ENCODE data around the gene DENND1A.

DENND1A gene

DNA sequence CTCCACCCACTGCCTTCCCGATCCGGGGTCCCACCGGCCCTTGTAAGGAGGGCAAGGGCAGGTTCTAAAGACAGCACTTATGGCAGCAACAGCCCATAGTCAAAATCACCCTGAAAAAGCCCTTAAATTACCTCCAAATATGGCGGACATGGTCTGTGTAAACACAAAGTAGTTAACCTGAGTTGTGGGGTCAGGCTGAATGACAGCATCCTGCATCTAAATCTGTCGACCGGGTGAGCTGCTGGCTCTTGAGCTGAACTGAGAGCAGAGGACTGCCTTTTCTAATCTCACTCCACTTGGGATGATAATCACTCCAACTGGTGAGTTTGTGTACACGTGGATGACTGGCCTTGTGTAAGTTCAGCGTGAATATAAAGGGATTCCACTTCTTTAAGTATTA is 249.6 kb downstream of the DENND1A start:
- no peak for DNase-seq

DNA sequence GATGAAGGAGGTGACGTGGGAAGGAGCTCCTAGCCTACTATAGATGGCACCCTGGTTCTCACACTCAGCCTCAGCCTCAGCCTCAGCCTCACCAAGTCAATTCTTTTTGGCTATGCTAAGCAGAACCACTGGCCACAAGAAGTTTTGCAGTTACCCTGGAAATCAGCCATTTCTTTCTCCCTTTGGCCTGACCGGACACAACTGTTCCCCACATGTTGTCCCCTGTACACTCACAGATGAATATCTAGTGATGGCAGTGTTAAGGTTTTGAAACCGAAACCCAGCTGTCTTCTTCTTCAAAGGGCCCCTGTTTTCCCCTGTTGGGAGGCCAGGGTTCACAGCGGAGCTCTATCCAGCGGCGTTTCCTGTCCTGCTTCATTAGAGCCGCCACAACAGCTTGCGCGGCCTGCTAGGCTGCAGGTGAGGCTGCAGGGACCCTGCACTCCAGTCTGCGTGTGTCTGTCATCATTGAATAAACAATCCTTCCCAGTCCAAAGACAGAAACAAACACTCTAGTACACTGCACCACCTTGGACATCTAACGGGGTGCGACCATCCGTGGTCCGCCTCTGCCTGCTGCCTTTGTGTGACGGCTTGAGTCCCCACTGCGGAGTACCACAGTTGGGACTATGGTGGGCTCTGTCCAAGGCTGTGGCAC is 250.5 kb downstream of the DENND1A start:
- no peak for DNase-seq

DNA sequence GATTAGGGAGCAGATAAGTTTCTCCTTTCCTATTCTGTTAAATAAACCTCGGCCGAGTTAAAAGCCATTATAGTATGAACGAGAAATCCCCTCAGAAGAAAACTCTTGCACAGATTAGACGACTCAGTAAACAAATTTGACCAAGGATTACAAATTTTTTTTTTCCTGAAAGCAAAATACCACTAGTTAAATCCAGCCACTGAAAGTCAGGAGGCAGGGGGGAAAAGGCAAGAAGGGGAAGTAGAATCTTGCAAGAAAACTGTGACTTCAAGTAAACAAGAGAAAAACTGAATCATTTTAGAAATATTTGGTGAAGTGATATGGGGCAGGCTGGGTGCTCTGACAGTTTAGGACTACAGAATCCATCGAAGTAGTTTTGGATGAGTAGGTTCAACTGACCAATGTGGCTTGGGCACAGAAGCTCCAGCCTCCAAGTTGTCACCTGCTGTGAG is 251.0 kb downstream of the DENND1A start:
- no peak for DNase-seq

DNA sequence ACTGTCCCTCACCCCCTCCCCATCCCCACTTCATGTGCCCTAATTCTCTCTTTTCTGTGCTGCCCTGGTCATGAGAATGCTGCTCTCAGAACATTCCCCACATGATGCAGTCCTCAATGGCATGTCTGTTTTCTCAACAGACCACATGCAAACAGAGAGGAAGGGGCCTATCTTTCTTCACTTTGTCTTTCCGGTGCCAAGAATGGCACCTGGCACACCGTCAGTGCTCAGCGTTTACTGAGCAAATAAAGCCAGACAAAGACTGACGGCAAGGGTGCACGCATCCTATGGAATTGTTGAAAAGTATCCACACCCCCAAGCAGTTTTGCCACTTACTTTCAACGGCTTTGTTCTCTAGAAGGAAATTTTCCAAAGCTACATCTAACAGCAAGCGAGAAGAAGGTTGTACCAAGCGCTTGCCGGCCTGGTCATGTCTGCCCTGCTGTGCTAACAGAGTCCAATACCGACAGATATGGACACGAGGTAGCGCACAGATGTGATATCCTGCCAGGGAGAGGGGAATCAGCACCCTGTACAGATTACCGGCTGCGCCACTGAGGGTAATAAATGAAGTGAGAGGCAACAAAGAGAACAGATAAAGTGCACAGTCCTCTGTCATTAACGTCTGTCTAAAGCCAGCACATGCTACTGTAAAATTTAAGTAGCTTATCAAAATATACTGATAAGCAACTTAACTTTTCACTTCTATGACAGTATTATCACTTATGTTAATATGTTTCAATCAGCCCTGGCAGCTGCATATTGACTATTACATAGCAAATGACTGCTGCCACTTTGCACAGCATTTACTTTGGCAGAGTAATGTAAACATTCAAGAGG is 251.7 kb downstream of the DENND1A start:
- DNase-seq, result no peak

DNA sequence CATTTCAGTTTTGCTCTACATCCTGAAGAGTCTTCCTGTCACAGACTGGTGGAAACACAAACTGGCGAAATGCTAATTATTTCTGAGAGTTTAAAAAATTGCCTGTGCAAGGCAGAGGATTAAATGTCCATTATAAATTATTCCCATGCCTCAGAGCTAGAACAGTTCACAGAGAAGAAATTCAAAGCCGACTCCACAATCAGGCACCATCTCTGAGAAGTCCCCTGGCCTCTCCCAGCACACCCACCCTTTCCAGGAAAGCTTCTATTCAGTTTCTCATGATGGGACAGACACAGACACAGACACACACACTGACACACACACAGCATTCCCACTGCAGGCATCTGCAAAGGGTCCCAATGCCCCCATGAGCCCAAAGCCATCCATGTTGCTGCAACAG is 253.1 kb downstream of the DENND1A start:
- no peak for DNase-seq

DNA sequence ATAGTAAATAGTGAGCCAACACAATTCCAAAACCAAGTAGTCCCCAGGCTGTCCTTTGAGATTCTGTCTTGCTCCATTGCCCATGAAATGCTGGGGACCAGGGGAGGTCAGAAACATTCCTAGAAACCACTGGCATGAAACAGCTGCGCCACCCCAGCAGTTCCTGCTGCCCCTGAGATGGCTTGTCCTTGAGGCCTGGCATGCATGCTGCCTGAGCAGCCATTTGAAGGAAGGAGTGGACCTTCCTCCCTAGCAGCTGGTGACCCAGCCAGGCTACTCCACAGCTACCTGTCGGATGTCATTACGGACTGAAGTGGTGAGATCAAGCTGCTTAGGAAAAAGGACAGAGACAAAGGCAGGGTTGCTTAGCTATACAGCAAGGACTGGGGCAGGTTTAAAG is 260.6 kb downstream of the DENND1A start:
- no peak for DNase-seq

DNA sequence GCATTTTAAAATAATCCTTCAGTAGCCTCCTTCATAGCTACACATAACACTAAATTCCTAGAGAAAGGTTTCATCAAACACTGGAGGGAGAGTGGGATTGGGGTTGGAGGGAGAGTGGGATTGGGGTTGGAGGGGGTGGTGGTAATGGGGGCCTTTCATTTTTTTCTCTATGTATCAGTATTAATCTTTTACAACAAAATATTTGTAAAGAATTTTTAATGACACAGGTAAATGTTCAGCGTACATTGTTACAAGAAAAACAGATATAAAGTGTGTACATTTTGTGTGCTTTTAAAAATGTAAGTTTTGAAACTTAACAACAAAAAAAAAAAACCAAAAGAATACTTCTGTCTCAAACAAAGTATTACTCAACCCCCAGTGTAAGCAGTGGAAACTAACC is 266.4 kb downstream of the DENND1A start:
- no peak for DNase-seq

DNA sequence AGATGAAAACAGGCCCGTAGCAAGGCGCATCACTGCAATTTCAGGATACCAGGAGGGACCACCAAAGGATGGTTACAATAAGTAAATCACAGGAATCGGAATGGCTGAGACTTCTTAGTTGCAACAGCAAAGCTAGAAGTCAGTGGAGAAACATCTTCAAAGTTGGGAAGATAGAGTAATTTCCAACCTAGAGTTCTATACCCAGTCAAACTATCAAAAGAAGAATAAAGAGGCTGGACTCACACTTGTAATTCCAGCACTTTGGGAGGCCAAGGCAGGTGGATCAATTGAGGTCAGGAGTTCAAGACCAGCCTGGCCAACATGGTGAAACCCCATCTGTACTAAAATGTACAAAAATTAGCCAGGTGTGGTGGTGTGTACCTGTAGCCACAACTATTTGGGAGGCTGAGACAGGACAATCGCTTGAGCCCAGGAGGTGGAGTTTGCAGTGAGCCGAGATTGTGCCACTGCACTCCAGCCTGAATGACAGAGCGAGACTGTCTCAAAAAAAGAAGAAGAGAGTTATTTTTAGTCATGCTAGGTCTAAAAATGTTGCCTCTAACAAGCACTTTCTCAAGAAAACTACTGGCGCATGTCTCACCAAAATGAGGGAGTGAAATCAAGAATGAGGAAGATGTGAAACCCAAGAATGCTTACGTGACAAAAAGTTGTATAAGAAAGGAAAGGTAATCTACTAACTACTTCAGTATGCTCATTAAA is 267.7 kb downstream of the DENND1A start:
- no peak for DNase-seq

DNA sequence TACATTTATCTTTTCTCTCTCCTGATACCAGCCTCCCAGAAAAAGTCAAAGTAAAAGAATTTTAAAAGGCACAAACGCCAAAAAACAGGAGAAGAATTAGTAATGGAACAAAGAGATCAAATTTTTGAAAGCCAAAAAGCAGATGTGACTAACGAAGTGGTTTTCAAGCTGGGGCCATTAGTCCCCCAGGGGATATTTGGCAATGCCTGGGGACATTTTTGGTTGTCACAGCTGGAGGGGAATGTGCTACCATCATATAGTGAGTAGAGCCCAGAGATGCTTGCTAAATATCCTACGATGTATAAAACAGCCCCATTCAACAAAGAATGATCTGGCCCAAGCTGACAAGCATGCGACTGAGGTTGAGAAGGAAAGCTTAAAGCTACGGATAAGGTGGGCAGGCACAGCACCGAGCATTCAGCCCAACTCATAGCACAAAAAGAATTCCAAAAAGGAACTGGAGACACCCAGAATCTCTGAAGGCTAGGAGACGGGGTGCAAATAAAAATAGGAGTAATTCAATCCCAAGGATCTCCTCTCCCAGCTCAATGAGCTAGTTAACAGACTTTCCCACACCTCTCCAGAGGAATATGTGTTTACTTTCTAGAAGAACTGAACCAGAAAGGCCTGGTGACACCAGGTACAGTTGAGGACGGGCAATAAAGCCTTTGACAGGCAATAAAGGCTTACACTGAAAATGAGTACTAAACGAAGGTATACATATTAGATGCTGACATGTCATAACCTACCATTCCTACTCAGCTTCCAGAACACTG is 269.0 kb downstream of the DENND1A start:
- DNase-seq, result no peak

DNA sequence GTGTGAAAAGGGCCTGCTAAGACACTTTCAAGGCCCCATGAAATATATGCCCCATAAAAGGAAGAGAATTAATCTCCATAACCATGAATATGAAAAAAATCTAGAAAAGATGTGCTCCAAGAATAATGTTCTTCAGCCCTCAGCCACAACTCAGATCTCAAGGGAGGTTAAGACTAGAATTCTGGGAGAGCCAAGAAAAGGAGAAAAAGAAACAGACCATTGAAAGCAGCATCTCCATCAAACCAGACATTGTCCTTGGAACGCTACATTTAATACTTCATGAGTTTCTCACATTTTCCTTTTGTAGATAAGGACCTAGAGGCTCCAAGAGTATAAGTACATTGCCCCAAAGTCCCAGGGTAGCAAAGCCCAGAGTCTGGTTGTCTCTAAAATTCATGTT is 270.6 kb downstream of the DENND1A start:
- no peak for DNase-seq

DNA sequence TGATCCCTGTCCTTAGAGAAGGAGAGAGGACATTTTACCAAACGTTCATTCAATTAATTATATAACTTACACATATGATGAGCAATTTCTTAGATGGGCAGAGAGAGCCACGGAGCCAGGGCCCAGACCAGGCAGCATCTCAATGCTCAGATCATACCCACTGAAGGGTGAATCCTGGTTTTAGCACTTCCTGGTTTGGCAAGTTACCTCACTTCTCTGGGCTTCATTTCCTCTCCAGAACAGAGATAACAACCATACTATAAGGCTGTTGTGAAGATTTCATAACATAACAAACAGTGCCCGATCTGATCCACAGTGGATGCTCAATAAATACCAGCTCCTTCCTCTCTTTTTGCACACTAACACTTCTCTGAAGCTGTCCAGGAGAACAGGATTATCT is 271.1 kb downstream of the DENND1A start:
- DNase-seq, result no peak

DNA sequence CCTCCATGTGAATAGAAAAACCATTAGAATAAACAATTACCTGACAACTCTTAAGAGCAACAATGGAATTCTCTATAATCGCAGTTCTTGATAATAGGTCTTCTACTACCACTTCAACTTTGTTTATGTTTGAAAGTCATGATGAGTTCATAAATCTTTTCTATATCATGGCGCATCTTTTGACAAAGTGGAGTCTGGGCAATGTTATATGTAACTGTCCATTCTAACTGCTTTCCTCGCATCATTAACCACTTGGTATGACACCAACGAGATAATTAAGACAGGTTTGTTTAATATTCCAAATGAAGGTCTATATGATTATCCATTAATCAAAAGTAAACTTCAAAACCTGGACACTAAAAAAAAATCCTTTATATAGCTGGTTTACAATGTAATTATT is 272.0 kb downstream of the DENND1A start:
- no peak for DNase-seq

DNA sequence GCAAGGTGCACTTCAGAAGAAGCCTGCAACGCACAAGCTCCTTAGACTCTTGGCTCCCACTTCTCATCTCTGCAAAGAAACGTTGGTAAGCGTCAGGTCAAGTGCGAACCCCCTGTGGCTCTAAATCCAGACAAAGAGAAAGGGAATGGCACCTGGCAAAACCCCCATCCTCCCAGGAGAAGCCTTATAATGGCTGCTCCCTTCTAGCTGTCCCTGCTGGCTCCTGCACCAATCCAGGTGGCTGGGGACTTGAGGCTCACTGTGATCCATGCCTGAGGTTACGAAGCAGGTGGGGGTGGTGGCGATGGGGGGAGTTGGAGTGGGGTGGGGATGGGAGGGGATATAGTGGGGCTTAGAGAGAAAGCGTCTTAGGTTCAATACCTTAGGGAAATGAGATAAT is 272.8 kb downstream of the DENND1A start:
- no peak for DNase-seq

DNA sequence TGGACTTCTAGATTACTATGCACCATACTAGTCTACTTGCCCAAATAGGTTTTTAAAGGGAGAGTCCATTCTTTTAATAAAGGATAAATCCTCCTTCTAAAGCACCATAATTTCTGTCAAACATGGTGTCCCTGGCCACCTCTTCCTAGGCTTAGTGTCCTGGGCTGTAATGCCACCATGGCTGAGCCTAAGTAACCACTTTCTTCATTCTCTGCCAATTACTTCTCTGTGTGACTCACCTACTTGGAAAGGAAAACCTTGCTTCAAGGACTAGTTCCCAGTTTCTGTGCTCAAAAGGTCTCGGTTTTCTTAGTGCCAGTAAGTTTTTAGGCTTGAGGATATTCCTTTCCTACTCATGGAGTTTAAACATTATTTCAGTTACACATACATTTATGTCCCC is 273.4 kb downstream of the DENND1A start:
- DNase-seq, result no peak

DNA sequence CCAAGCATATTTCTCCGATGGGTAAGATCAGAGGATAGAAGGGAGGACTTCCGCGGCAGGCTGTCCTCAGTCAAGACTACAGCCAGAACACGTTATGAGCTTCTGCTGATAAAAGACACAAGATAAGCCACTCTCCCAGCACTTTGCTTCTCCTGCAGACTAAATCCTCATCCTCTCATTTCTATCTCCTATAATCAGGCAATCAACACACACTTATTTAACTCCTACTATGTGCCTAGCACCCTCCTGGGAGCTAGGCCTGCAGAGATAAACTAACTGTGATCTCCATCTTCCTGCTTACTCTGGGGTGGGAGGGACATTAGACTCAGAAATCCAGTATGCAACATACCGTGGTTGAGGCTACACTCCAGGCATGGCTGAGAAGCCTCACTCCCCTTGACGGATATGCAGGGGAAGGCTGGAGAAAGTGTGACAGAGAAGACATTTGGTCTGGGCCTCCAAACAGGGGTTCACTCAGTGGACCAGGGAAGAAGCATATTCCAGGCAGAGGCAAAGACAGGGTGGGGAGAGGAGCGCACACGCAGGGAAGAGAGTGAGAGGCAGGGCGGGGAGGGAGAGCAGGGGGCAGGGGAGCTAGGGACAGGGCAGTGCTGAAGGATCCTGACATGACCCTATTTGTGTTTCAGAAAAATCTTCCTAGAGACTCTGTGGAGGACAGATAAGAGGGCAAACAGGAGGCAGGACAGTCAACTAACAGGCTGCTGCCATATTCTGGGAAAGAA is 274.1 kb downstream of the DENND1A start:
- no peak for DNase-seq

DNA sequence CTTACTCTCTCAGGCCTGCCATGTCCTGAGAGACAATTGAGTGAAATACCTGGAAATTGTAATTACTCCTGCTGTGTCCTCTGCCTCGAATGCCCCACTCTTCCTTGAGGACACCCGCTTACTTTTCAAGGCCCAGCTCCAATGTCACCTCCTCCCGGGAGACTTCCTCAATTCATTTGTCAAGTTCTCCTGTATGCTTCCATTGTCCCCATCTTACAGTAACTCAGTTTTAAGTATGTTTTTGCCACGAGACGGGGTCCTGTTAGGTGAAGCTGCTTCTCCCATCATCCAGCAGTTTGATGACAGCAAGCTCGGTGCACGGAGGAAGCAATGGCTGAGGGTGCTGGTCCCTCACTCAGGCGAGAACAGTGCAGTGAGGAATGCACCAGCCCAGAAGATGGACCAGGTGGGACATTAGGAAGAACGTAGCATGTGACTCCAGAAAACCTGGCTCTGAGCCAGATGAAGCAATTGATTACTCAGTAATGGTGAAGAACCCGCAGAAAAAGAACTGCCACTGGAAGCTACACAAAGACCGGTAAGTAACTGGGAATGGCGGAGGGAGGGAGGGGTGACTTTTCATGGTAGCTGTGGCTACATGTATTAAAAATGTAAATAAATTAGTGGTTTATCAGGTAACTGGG is 274.8 kb downstream of the DENND1A start:
- DNase-seq, result no peak

DNA sequence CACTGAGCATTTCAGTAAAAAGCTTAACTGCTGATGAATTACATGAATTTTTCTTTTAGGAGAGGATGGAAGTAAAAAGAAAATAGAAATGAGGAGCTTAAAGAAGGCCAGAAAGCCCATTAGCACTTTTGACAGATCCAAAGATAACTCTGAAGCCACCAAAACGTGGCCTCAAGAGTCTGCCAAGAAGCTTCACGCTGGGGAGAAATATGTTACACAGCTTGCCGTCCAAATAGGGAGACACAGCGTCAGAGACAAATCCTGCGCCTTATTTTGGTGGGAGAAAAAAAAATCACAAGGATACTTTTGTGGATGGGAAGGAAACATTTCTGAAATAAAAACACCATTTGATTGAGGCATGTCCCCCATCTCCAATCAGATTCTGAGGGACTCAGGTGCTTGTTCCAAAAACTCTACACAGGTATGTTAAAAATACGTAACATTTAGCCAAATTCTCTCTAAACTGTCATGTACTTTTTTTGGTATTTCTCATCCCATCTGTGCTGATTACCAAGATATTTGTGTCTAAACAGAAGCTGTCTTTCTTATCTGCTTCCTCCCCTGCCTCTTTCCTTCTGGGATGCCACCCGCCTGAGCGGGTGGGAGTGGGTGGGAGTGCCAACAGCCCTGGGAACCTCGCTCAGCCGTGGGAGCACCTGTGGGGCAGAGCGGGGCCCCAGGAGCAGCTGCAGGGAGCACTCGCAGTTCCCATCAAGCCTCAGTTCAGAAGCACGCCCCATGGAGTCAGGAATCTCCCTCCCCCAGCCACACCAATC is 275.5 kb downstream of the DENND1A start:
- no peak for DNase-seq

DNA sequence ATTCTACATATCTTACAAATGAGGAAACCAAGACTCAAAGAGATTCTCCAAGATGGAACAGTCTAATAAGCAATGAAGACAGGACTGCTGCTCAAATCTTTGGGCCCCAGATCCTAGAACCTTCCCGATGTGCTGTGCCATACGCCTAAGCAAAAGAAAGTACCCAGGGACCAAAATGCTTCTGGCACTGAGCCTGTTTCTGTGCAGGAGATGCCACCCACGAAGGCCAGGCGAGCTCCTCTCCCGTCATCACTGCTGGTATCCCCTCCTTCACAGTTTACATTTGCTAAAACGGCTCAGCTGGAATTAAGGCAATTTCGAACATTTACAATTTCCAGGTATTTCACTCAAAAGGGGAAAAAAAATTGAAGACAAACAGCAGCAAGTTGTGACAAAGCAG is 277.5 kb downstream of the DENND1A start:
- no peak for DNase-seq

DNA sequence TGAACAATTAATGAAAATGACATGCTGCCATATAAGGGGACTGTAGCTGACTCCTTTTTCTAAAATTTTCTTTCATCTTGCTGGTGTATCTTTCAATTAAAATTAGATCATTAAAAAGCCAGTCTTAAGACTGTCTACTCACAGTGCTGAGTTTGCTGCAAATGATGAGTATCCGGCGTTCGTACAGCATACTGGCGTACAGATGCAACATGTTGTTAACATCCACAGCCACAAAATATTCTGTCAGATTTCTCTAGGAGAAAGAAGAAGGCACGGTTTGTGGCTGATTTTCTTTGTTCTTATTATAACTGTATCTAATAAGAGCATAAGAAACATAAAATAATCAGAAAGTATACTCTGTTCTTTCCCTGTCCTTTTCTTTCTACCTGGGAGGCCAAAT is 278.1 kb downstream of the DENND1A start:
- no peak for DNase-seq

DNA sequence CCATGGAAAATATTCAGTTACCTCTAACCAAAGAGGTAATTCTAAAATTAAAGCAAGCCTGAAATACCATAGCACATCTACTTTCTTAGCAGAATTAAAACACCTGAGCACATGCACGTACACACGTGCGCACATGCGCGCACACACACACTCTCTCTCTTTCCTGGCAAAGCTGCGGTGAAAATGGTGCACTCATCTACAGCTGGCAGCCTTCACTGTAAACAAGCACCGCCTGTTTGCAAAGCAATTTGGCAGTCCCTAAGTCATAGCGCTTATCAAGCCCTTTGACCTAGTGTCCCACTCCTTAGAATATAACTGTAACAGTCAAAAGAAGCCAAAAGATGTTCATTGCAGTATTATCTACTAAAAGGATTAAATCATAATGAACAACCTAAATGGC is 278.7 kb downstream of the DENND1A start:
- no peak for DNase-seq

DNA sequence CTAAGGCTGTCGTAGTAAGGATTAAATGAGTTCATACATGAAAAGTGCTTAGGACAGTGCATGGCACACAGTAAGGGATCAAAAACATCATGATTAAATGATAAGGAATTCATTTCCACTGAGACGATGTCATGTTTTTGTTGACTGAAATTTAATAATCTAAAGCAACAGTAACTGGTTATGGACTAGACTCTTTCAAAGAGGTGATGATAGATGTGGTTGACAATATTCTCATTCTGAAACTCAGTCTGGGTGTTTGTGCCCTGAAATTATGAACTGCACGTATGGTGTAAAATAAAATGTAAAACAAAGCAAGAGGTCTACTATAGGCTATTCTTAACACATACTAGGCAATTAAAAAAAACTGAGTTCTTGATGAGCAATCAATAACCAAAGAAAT is 280.0 kb downstream of the DENND1A start:
- no peak for DNase-seq
